NCI-H2107 treated with DMSO at 0.1 percent for 48 hours (cell line): ENCODE data around the gene PCDHGA7.
"Not testable (repeated sequence)": the region's sequence is repeated elsewhere in the genome, so short reads cannot be mapped to it uniquely, and the experiment has no call there.

Source experiments
- DNase-seq: peaks from one replicate; lab custom pipeline; 2025; ENCODE audit not compliant: unreplicated experiment; lab: John Stamatoyannopoulos, UW

The PCDHGA7 gene

DNA sequence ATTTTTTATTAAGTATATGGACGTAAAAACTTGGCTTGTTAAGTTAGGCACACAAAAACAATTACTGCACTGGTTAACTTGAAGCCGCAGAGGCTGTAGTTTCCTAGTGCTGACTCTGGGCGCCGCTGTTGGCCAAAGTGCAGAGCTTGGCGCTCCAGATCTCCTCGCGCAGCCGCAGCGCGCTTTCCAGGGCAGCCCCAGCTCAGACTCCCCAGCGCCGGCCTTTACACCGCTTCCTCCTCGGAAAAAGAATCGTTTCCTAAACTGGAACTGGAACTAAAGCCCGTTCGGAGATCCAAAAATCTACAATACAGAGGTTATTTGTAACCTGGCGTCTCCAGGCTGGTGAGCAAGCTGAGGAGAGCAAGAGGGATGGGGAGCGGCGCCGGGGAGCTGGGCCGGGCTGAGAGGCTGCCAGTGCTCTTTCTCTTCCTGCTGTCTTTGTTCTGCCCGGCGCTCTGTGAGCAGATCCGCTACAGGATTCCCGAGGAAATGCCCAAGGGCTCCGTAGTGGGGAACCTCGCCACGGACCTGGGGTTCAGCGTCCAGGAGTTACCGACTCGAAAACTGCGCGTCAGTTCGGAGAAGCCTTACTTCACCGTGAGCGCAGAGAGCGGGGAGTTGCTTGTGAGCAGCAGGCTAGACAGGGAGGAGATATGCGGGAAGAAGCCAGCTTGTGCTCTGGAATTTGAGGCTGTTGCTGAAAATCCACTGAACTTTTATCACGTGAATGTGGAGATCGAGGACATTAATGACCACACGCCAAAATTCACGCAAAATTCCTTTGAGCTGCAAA, 15.4 kb downstream of the PCDHGA7 start, which contains the start of gene PCDHGB5:
TSS of gene PCDHGB5 (plus strand) at position 192 of the 796 bp plus-strand sequence. CDS start at position 373, 181 bp downstream.
- DNase-seq, result not testable (repeated sequence)

DNA sequence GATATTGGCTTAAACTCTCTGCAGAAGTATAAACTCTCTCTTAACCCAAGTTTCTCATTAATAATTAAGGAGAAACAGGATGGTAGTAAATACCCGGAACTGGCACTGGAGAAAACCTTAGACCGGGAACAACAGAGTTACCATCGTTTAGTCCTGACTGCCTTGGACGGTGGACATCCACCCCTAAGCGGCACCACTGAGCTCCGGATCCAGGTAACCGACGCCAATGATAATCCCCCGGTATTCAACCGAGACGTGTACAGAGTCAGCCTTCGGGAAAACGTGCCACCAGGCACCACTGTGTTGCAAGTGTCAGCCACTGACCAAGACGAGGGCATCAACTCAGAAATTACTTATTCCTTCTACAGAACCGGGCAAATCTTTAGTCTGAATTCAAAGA, 16.1 kb downstream of the PCDHGA7 start:
- DNase-seq, result no peak

DNA sequence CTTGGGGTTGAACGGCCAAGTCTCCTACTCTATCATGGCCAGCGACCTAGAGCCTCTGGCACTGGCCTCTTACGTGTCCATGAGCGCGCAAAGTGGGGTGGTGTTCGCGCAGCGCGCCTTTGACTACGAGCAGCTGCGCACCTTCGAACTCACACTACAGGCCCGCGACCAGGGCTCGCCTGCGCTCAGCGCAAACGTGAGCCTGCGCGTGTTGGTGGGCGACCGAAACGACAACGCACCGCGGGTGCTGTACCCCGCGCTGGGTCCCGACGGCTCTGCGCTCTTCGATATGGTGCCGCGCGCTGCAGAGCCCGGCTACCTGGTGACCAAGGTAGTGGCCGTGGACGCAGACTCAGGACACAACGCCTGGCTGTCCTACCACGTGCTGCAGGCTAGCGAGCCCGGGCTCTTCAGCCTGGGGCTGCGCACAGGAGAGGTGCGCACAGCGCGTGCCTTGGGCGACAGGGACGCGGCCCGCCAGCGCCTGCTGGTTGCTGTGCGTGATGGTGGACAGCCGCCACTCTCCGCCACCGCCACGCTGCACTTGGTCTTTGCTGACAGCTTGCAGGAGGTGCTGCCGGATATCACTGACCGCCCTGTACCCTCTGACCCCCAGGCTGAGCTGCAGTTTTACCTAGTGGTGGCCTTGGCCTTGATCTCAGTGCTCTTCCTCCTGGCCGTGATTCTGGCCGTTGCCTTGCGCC, 17.2 kb downstream of the PCDHGA7 start:
- DNase-seq, result no peak

DNA sequence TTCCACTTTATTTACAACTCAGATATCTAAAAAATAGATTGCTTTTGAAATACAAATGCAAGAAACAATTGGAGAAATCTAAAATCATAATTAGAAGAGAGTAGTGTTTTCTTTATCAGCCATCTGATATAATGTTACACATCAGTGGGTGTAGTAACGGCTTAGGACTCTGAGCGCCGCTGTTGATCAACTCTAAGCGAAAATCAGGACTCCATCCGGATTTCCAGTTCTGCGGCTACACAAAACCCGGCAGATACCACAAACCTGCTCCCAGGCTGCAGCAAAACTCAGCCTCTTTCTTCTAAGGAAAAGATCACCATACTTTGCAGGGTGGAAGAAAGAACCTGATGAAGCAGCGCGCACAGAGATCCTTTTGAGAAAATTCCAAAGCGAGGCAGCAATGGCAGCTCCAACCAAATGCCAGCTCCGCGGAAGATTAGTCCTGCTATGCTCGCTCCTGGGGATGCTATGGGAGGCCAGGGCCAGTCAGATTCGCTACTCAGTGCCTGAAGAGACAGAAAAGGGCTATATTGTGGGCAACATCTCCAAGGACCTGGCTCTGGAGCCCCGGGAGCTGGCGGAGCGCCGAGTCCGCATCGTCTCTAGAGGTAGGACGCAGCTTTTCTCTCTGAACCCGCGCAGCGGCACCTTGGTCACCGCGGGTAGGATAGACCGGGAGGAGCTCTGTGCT, 20.2 kb downstream of the PCDHGA7 start, which contains the start of gene PCDHGA9:
TSS of gene PCDHGA9 (plus strand) at position 226 of the 691 bp plus-strand sequence. CDS start at position 401, 175 bp downstream.
- no peak for DNase-seq

GRCh38 chr5:141403387-141403786, 20.8 kb downstream of the PCDHGA7 start:
- DNase-seq, result no peak

DNA sequence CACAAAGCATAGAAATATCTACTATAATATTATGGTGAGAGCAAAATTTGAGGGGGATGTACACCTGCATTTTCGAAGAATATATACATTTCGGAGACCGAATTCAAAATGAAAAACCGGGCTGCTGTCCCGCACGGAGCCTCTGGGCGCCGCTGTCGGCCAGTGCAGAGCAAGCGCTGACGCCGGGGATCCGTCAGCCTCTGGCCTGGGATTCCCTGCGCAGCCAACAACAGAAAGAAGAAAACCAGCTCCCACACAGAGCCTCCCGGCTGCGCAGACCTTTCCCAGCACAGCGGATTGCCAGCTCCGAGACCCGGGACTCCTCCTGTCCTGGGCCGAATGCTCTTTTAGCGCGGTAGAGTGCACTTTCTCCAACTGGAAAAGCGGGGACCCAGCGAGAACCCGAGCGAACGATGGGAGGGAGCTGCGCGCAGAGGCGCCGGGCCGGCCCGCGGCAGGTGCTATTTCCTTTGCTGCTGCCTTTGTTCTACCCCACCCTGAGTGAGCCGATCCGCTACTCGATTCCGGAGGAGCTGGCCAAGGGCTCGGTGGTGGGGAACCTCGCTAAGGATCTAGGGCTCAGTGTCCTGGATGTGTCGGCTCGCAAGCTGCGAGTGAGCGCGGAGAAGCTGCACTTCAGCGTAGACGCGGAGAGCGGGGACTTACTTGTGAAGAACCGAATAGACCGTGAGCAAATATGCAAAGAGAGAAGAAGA, 25.4 kb downstream of the PCDHGA7 start, which contains the start of gene PCDHGB6:
TSS of gene PCDHGB6 (plus strand) at position 232 of the 716 bp plus-strand sequence. CDS start at position 414, 182 bp downstream.
- DNase-seq, result not testable (repeated sequence)

- DNase-seq, result no peak
Measured at GRCh38 chr5:141409598-141410306, 27.2 kb downstream of the PCDHGA7 start.

DNA sequence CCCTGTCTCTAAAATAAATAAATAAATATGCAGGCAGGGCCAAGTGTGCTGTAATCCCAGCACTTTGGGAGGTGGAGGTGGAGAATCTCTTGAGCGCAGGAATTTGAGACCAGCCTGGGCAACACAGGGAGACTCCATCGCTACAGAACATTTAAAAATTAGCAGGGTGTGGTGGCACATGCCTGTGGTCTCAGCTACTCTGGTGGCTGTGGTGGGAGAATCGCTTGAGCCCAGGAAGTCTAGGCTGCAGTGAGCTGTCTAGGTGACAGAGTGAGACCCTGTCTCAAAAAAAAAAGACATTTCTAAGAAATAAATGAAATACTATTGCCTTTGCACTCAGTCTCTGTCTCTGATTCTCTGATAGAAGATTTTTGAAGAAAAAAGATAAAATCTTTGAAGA, 29.0 kb downstream of the PCDHGA7 start:
- no peak for DNase-seq

DNA sequence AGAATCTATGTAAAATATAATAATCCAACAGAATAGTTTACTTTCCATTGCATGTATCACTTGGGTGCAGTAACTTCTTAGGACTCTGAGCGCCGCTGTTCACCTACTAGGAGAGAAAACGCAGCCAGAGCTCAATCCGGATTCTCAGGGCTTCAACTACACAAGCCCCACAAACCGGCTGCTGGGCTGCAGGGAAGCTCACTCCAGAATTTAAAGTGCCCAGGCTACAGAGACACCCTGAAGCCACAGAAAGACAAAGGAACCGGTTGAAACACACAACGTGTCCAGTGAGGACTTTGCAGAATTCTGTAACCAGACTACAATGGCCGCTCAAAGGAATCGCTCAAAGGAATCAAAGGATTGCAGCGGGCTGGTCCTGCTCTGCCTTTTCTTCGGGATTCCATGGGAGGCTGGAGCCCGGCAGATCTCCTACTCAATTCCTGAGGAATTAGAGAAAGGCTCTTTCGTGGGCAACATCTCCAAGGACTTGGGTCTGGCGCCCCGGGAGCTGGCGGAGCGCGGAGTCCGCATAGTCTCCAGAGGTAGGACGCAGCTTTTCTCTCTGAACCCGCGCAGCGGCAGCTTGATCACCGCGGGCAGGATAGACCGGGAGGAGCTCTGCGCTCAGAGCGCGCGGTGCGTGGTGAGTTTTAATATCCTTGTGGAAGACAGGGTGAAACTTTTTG, 30.5 kb downstream of the PCDHGA7 start, which contains the start of gene PCDHGA10:
TSS of gene PCDHGA10 (plus strand) at position 134 of the 686 bp plus-strand sequence. CDS start at position 323, 189 bp downstream.
- no peak for DNase-seq

DNA sequence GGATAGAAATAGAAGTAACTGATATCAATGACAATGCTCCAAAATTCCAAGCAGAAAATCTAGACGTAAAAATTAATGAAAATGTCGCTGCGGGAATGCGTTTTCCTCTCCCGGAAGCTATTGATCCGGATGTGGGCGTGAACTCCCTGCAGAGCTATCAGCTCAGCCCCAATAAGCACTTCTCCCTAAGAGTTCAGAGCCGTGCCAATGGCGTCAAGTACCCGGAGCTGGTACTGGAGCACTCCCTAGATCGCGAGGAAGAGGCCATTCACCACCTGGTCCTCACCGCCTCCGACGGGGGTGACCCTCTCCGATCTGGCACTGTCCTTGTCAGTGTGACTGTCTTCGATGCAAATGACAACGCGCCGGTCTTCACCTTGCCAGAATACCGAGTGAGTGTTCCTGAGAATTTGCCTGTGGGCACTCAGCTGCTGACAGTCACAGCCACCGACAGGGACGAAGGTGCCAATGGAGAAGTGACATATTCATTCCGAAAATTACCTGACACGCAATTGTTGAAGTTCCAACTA, 31.1 kb downstream of the PCDHGA7 start:
- DNase-seq, result no peak

DNA sequence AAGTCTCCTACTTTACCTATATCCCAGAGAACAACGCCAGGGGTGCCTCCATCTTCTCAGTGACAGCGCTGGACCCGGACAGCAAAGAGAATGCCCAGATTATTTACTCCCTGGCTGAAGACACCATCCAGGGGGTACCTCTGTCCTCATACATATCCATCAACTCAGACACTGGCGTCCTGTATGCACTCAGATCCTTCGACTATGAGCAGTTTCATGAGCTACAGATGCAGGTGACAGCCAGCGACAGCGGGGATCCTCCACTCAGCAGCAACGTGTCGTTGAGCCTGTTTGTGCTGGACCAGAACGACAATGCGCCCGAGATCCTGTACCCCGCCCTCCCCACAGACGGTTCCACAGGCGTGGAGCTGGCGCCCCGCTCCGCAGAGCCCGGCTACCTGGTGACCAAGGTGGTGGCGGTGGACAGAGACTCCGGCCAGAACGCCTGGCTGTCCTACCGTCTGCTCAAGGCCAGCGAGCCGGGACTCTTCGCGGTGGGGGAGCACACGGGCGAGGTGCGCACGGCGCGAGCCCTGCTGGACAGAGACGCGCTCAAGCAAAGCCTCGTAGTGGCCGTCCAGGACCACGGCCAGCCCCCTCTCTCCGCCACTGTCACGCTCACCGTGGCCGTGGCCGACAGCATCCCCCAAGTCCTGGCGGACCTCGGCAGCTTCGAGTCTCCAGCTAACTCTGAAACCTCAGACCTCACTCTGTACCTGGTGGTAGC, 32.2 kb downstream of the PCDHGA7 start:
- not testable (repeated sequence) for DNase-seq

- not testable (repeated sequence) for DNase-seq
Measured at GRCh38 chr5:141415275-141415618, 32.7 kb downstream of the PCDHGA7 start.

GRCh38 chr5:141417494-141418172, 35.1 kb downstream of the PCDHGA7 start, which contains the start of gene PCDHGB7:
Gene PCDHGB7 (plus strand): TSS chr5:141417677. CDS start chr5:141417860, 183 bp downstream.
- DNase-seq, result peak; percentile 68

DNA sequence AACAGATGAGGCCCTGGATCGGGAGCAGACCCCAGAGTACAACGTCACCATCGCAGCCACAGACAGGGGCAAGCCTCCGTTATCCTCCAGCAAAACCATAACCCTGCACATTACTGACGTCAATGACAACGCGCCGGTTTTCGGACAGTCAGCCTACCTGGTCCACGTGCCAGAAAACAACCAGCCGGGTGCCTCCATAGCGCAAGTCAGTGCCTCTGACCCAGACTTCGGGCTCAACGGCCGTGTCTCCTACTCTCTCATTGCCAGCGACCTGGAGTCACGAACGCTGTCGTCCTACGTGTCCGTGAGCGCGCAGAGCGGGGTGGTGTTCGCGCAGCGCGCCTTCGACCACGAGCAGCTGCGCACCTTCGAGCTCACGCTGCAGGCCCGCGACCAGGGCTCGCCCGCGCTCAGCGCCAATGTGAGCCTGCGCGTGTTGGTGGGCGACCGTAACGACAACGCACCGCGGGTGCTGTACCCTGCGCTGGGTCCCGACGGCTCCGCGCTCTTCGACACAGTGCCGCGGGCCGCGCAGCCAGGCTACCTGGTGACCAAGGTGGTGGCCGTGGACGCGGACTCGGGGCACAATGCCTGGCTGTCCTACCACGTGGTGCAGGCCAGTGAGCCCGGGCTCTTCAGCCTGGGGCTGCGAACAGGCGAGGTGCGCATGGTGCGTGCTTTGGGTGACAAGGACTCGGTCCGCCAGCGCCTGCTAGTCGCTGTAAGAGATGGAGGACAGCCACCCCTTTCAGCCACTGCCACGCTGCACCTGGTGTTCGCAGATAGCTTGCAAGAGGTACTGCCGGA, 36.7 kb downstream of the PCDHGA7 start:
- DNase-seq, result no peak

DNA sequence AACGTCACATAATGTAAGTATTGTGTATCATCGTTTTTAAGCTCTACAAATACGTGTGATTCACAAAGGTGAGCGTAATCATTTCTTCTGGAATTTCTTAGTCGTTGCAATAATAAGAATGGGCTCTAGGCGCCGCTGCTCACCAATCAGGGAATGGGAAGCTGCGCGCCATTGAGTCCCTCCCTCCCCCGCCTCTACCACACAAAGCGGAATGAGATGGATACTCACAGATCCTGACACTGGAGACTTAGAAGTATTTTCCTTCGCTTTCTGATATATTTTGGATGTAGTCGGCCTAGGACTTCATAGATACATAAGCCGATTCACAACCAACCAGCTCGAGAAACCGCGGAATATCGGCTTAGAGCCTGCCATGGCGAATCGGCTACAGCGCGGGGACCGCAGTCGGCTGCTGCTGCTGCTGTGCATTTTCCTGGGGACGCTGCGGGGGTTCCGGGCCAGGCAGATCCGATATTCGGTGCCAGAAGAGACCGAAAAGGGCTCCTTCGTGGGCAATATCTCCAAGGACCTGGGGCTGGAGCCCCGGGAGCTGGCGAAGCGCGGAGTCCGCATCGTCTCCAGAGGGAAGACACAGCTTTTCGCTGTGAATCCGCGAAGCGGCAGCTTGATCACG, 38.4 kb downstream of the PCDHGA7 start, which contains the start of gene PCDHGA11:
TSS of gene PCDHGA11 (plus strand) at position 197 of the 634 bp plus-strand sequence. CDS start at position 374, 177 bp downstream.
- DNase-seq, result no peak

- DNase-seq, result no peak
Measured at GRCh38 chr5:141421489-141421855, 38.9 kb downstream of the PCDHGA7 start.
